GM19239 (cell line): Measurements from ENCODE around the gene ELFN2.

ENCODE experiments used
- DNase-seq: peaks from one replicate; pipeline ENCODE4 v3.0.0; 2011; ENCODE audit warnings: low spot score; ENCODE audit not compliant: insufficient read length
- FAIRE-seq: peaks from 2 replicates; lab custom pipeline; 2011; peaks lifted over from hg19 to GRCh38; lab: Jason Lieb, UNC

The ELFN2 gene

GRCh38 chr22:37455896-37456295 lies 28.6 kb upstream of the ELFN2 start:
- DNase-seq (no peak), FAIRE-seq (no peak)

GRCh38 chr22:37454857-37455686 lies 27.8 kb upstream of the ELFN2 start:
- FAIRE-seq (no peak), DNase-seq (no peak)

GRCh38 chr22:37453696-37454095 lies 26.4 kb upstream of the ELFN2 start:
- no peak for FAIRE-seq
- no peak for DNase-seq

GRCh38 chr22:37451218-37451617 lies 23.9 kb upstream of the ELFN2 start:
- FAIRE-seq (no peak), DNase-seq (no peak)

DNA sequence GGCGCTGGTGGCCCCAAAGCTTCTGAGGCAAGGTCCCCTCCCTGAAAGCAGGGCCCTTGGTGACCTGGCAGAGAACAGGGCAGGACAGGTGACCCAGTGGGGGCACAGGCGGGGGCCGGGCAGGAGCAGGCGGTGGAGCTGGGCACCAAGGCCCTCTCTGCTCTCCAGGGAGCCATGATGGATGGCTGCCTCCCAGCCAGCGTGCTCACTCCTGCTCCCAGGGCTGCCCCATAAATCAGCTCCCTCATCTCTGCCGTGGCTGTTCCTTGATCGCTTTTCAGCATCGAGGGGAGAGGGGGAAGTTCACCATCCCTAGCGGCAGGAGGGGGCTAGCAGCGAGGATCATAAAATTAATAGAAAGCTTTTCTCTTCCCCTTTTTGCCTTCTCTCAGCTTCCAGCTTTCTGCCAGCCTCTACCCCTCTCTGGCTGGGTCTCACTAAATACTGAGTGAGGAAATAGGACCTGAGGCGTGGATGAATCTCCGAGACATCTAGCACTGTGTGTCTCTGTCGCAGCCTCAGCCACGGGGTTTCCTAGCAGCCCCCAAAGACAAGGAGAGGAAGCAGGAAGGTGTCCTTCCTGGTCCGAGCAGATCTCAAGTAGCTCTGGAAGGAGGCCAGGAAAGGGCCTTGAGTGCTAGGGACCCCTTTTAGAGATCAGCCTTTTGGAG lies 22.2 kb upstream of the ELFN2 start:
- FAIRE-seq (no peak), DNase-seq (no peak)

- no peak for DNase-seq
- FAIRE-seq = no peak
Observed at GRCh38 chr22:37448516-37449127, 21.3 kb upstream of the ELFN2 start.

- DNase-seq = no peak
- FAIRE-seq = no peak
Observed at GRCh38 chr22:37445501-37445900, 18.2 kb upstream of the ELFN2 start.

DNA sequence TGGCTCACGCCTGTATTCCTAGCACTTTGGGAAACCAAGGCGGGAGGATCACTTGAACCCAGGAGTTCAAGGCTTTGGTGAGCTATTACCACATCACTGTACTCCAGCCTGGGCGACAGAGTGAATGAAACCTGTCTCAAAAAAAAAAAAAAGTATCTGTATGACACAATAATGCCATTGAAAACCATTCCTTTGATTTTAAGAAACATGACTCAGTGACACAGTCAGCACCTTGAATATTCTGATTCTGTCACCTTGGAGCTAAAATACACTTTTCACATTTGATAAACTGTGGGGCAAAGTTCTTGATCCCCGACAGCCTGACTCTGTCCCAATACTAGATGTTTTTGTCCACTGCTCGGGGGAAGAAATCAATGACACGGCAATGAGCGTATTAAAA lies 16.7 kb upstream of the ELFN2 start:
- FAIRE-seq (no peak), DNase-seq (no peak)

GRCh38 chr22:37443086-37443485 lies 15.8 kb upstream of the ELFN2 start:
- DNase-seq (no peak), FAIRE-seq (peak; percentile 14)

GRCh38 chr22:37442537-37442936 lies 15.3 kb upstream of the ELFN2 start:
- DNase-seq = no peak
- FAIRE-seq = no peak

GRCh38 chr22:37442135-37442534 lies 14.9 kb upstream of the ELFN2 start:
- FAIRE-seq (no peak), DNase-seq (no peak)

DNA sequence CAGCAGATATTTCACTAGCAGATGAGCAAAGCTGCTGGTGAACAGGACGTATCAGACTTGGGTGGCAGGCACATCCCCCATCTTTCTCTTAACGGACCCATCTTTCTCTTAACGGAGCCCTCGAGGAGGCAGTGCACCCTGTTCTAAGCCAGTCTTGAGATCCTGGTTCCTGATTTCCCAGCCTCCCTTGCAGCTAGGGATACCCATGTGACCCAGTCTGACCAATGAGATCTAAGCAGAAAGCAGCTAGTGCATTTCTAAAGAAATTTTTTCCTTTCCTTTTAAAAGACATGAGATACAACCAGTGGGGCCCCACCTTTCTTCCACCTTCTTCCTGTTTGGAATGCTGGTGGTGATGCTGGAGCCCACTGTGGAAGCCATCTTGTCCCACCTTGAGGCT lies 13.6 kb upstream of the ELFN2 start:
- no peak for DNase-seq
- no peak for FAIRE-seq

GRCh38 chr22:37439347-37439746 lies 12.1 kb upstream of the ELFN2 start:
- FAIRE-seq (no peak), DNase-seq (no peak)

GRCh38 chr22:37435970-37436603 lies 8.8 kb upstream of the ELFN2 start:
- FAIRE-seq (no peak), DNase-seq (no peak)

GRCh38 chr22:37433786-37434185 lies 6.5 kb upstream of the ELFN2 start:
- no peak for FAIRE-seq
- no peak for DNase-seq

- no peak for FAIRE-seq
Observed at GRCh38 chr22:37432708-37433054, 5.4 kb upstream of the ELFN2 start.

DNA sequence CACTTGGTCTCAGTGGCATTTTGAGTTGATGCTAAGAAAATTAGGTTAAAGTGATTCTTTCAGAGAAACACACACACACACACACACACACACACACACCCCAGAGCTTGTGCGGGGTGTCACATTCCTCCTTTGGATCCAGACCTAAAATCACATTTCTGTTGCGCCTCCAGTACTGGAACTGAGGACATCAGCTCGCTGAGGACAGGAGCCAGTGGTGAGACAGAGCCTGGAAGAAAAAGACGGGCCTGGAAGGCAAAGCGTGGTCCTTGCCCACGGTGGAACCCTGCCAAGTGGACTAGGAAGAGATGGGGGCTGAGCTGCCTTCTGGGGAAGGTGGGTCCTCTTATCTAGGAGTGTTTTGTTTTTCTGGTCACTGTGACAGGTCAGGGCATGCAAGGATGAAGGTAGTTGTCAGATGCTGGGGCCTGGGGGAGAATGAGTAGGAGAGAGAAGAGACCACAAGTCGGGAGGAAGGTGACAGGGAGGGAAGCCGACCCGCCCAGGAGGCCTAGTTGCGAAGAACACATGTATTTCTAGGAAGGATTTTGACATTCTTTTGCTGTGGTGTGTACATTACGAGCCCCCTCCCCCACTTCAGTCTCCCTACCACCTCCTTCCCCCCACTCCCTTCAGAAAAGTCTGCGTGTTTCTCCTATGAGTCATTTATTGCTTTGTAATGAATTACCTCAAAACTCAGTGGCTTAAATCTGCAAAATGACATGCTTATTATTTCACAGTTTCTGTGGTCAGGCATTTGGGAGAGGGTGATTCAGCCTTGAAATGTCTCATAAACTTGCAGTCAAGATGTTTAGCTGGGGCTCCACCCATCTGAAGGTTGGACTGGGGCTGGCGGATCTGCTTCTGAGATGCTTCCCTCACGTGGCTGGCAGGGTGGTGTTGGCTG lies 4.8 kb upstream of the ELFN2 start:
- no peak for FAIRE-seq
- no peak for DNase-seq

More at GRCh38 chr22:37432708-37433054, 5.4 kb upstream of the ELFN2 start:
- no peak for DNase-seq

DNA sequence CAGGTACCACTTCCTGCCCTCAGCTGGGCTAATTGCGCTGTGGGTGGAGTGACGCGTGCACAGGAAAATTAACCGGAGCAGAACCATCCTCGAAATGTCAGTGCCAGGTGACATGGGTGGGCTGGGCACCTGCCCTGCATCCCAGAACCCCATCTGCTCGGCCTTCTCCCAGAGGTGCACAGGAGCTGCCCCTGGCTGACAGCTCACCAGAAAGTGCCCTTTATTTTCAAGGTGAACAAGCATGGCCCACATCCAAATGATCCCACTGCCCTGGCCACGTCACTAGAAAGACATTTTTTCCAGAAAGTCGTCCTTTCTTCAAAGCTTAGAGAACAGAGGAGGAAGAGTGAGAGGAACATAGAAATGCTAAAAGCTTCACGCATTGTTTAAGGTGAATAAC lies 4.1 kb upstream of the ELFN2 start:
- DNase-seq (no peak), FAIRE-seq (no peak)

- DNase-seq (no peak), FAIRE-seq (no peak)
Observed at GRCh38 chr22:37430941-37431340, 3.7 kb upstream of the ELFN2 start.
